ENCODE results near the gene PFKL. TPM values are rescaled to one million over a fixed set of nuclear protein-coding genes. Genes with fewer than 3 reads are reported as not detected.

The PFKL gene
- total and polyA plus RNA-seq, 2 of the 8 experiments (the other 6 are each of a cell fraction or from before 2014, with no cell fraction given): 80.2 to 82.3 TPM

DNA sequence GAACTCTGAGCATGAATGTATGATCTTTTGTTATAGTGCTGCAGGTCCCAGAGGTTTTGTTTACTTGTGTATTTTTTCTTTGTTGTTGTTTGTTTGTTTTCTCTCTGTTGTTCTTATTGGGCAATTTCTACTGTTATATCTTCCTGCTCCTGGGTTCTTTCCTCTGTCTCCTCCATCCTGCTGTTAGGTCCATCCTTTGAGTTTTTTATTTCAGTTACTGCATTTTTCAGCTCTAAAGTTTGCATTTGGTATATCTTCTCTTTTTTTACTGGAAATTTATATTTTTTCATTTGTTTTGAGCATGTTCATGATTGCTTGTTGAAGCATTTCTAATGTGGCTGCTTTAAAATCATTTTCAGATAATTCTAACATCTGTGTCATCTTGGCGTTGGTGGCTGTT lies 63.4 kb downstream of the PFKL start (continued):
- TF ChIP-seq EGR1 (IDR thresholded peaks at IDR 0.05; ENCODE audit: borderline replicate concordance, low read depth, low read length): no peak

Measured in H1 (cell line).